Tongue (tissue), 2 donors: Measurements from ENCODE around the gene PLA2G12B. TPM values are rescaled to one million over a fixed set of nuclear protein-coding genes. Genes with fewer than 3 reads are reported as not detected.

ENCODE experiments used
- DNase-seq: peaks from one replicate; pipeline ENCODE4 v3.0.0-alpha.2; 2015
- total RNA-seq: library from RNA; depleted of rRNA; stranded (reverse); fragments of >200 nt; gene quantifications from one replicate; pipeline ENCODE4 v1.2.3, GENCODE V29; 2014

PLA2G12B gene
- total RNA-seq, 1 donor from 2014 or later: 0.31 TPM

GRCh38 chr10:72890086-72890485 is 64.5 kb downstream of the PLA2G12B start:
- DNase-seq: no peak

GRCh38 chr10:72889391-72889831 is 65.2 kb downstream of the PLA2G12B start:
- DNase-seq: peak; percentile 53

GRCh38 chr10:72888151-72888638 is 66.4 kb downstream of the PLA2G12B start:
- DNase-seq: no peak

- DNase-seq: no peak
Observed at GRCh38 chr10:72887043-72887442, 67.6 kb downstream of the PLA2G12B start.

GRCh38 chr10:72886621-72887020 is 68.0 kb downstream of the PLA2G12B start:
- DNase-seq: no peak

GRCh38 chr10:72885953-72886352 is 68.7 kb downstream of the PLA2G12B start:
- no peak for DNase-seq

Other genes with a start within 250 kb of the PLA2G12B start
- 7.2 TPM for gene OIT3, start 61.1 kb downstream of the PLA2G12B start, total RNA-seq
- 71.6 TPM for gene P4HA1, start 142.1 kb upstream of the PLA2G12B start, total RNA-seq
- 2.1 TPM for gene NUDT13, start 155.6 kb upstream of the PLA2G12B start, total RNA-seq
- 40.1 TPM for gene ECD, start 213.2 kb upstream of the PLA2G12B start, total RNA-seq
- 29.0 TPM for gene FAM149B1, start 213.3 kb upstream of the PLA2G12B start, total RNA-seq